NOMO-1 treated with DMSO at 0.1 percent for 48 hours (cell line): ENCODE results near the gene NBEAL2.
"Not testable (repeated sequence)": the region's sequence is repeated elsewhere in the genome, so short reads cannot be mapped to it uniquely, and the experiment has no call there.

Experiments
- DNase-seq: peaks from one replicate; lab custom pipeline; 2025; ENCODE audit not compliant: unreplicated experiment; lab: John Stamatoyannopoulos, UW

Gene NBEAL2

GRCh38 chr3:46962990-46963389, 16.5 kb upstream of the NBEAL2 start:
- DNase-seq = no peak

GRCh38 chr3:46964038-46964590, 15.4 kb upstream of the NBEAL2 start:
- DNase-seq = not testable (repeated sequence)

GRCh38 chr3:46965151-46965550, 14.3 kb upstream of the NBEAL2 start:
- peak; percentile 89 for DNase-seq

DNA sequence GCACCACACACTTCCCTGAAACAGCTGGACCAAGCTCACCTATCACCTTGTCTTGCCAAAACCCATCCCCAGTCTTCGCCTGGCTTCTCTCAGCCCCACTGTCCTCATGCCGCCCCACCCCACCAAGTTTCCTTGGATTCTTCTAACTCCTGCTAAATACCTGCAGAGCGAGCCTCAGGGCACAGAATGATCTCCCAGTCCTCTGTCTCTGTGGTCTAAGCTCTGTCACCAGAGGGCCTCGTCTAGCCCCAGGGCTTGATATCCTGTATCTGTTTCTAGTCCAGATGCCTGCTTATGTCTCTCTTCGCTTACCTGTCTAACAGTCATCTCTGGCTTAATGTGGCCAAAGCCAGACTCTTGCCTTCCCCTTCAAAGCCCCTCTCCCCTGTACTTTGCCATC, 12.7 kb upstream of the NBEAL2 start:
- DNase-seq = no peak

- no peak for DNase-seq
These were observed 10.6 kb upstream of the NBEAL2 start for GRCh38 chr3:46968783-46969428.

DNA sequence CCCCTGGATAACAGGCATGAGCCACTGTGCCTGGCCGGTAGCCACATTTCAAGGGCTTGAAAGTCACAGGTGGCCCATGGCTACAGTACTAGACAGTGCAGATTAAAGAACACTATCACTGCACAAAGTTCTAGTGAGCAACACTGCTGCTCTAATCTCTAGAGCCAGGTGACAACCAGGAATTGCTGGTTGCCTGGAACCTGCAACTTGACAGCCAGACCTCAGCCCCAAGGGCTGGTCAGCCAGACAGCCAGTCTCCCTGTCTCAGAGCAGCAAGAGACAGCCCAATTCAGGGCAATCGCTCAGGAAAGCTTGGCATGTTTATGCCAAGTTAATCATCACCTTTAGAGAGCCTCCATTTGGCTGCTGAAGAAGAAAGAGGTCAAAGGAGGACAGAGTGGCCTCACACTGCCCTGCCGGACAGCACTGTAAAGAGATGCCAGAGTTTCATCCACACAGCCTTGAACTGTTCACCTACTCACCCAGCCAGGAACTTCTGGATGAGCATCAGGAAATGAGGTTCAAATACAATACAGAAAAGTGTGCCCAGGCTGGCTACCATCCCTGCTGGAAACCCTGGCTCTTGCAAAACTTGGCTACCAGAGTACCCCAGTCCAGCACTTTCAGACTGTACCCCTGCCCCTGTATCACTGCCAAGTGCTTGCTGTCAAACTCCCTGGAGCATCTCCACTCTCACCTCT, 8.9 kb upstream of the NBEAL2 start:
- no peak for DNase-seq

GRCh38 chr3:46971151-46971550, 8.3 kb upstream of the NBEAL2 start:
- no peak for DNase-seq

DNA sequence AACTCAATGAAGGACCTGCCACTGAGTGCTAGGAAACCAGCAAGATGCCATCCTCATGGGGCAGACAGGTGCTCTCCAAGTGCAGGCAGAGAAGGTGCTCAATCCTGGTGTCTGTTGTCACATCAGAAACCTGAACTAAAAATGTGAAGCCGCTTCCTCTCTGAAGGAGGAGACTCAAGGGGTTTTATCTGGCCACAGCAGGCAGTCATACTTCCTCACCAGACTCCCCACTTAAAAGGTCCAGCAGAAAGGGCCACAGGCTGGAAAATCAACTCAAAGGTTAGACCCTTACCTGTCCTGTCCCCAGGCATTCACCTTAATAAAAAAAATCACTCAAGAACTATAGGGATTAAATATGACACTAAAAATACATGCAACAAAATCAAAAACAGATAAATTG, 7.7 kb upstream of the NBEAL2 start:
- peak; percentile 64 for DNase-seq

DNA sequence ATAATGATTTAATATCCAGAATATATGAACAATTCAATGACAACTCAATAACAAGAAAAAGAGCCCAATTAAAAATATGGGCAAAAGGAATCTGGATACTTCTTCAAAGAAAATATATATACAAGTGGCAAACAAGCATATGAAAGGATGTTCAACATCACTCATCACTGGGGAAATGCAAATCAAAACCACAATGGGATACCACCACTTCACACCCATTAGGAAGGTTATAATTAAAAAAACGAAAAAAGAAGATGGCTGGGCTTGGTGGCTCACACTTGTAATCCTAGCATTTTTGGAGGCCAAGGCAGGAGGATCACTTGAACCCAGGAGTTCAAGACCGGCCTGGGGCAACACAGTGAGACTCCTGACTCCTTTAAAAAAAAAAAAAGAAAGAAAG, 7.1 kb upstream of the NBEAL2 start:
- DNase-seq = no peak

- DNase-seq = peak; percentile 76
These were observed 4.9 kb upstream of the NBEAL2 start for GRCh38 chr3:46974421-46975171.

- DNase-seq = peak; percentile 98
These were observed 2.9 kb upstream of the NBEAL2 start, which contains the start of gene CCDC12 for GRCh38 chr3:46976326-46977190. Gene CCDC12, minus strand, starts transcription at chr3:46976745. Its CDS starts 13 bp downstream, at chr3:46976732.

DNA sequence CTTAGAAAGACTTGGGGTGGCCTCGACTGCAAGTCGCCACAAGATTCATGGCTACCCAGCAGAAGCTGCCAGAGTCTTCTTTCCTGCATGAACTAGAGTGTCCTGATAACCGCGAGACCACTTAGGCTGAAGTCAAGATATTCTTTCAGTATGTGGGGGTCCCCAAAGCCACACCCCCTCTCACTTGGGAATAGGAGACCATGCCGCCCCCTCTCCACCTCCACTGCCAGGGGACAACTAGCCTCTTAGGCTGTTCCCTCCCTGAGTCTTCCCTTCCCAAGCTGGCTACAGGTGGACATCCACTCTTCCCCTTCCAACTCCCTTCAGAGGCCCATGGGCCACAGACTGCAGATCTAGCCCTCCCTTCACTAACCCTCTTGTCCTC, 1.7 kb upstream of the NBEAL2 start:
- DNase-seq = no peak

DNA sequence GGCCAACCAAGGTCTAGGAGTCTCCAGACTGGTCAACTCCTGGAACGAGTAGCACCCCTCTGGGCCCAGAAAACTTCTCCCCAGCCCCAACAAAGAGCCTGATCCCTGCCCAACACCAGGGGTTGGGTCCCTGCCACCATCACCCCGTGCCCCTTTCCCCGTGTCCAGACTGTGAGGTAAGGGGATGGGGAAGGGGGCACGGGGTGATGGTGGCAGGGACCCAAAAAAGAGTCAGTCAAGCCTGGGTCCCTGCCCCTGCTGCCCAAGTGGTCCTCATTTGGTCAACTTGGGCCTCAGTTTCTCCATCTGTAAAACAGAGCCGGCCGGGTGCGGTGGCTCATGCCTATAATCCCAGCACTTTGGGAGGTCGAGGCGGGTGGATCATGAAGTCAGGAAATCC, 1.1 kb upstream of the NBEAL2 start:
- no peak for DNase-seq

DNA sequence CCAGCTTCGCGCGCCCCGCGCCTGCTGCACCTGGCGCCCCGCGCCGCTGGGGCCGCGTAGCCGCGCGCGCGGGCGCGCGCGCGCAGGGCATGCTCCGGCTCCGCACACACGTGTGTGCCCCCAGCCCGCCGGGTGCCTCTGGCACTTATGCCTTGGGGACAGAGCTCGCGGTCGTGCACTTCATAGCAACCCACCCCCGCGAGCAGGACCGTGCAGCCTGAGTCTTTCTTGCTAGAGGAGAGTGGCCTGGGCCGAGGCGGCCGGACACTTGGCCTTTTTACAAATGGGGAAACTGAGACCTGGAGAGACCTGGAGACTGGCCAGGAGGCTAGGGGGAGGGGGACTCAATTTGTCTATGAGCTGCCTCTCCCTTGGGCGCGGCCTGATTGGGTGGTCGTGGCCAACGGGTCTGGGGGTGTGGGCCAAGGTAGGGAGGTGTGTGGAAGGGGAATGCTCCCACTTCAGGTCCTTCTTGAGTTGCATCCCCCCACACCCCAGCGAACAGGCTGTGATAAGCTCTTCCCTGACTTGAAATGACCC, 562 bp downstream of the NBEAL2 start:
- DNase-seq = no peak

GRCh38 chr3:46981932-46982471, 2.5 kb downstream of the NBEAL2 start:
- no peak for DNase-seq

GRCh38 chr3:46982546-46982945, 3.1 kb downstream of the NBEAL2 start:
- no peak for DNase-seq

DNA sequence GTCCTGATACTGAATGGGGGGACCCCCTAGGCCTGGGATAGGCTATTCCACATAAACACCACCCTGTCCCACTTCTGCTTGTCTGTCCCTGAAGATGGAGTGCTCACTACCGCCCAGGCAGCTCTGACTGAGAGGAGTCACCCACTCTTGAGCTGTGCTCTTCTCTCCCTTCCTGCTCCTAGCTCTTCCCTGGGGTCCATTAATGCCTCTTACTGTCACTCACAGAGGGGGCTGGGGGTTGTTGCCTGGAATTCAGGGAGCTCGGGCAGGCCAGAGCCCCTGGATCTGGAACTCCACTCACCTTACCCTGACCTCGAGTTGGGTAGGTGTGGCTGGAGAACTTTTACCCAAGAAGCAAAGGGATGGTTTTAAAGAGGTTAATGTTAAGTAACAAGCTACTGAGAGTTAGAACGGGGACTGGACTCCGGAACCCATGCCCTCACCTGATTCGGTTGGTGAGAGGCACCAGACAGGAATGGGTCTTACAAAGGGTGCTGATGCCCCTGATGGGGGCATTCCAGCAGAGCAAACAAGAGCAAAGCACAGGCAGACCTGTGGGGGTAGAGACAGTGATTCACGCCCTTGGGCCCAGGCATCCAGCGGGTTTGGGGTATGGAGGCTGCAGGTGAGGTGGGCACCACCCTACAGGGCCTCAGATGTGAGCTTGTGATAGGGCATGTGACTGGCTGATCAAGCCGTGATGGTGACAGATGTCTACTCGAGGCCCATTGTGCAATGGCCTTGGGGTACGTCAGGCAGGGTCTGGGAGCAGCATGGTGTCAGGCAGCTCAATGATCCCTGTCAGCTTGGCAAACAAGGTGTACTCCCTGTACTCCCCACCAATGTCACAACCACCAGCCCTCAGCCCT, 5.4 kb downstream of the NBEAL2 start:
- DNase-seq = no peak

GRCh38 chr3:46985588-46985987, 6.1 kb downstream of the NBEAL2 start:
- no peak for DNase-seq

DNA sequence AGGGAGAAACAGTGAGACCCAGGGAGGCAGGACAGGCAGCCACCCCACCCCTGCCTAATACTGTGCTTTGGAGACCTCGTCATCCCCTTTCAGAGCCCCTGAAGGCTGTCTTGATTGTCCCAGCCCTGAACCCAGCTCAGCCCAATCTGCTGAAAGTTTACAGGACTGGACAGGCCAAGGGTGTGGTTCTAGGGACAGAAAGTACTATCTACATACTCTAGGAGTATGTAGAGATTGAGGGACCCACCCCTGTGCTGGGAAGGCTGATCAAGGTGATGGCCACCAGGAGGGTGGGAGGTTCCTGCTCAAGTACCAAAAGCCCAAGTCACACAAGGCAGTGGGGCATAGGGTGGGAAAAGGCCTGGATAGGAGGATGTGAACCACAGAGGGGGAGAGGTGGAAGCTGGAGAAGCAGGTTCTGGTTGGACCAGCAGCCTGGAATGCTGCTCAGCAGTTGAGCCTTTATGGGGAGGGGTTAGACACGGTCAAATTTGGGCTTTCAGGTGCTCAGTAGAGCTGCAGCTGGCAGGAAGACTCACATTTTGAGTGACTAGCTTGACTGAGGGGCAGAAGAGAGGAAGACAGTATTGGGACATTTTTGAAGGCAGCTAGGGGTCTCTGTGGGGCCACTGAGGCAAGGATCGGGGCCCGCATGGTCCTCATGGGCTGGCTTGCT, 6.7 kb downstream of the NBEAL2 start:
- DNase-seq = no peak
